HG03139 (cell line): ENCODE measurements around the gene ADCY4.
"Not testable (repeated sequence)": the region's sequence is repeated elsewhere in the genome, so short reads cannot be mapped to it uniquely, and the experiment has no call there.

Experiments
- ATAC-seq: cut with Tn5 transposase; IDR thresholded peaks from one replicate; pipeline ENCODE4 v1.9.1; 2021; ENCODE audit not compliant: unreplicated experiment

The ADCY4 gene

DNA sequence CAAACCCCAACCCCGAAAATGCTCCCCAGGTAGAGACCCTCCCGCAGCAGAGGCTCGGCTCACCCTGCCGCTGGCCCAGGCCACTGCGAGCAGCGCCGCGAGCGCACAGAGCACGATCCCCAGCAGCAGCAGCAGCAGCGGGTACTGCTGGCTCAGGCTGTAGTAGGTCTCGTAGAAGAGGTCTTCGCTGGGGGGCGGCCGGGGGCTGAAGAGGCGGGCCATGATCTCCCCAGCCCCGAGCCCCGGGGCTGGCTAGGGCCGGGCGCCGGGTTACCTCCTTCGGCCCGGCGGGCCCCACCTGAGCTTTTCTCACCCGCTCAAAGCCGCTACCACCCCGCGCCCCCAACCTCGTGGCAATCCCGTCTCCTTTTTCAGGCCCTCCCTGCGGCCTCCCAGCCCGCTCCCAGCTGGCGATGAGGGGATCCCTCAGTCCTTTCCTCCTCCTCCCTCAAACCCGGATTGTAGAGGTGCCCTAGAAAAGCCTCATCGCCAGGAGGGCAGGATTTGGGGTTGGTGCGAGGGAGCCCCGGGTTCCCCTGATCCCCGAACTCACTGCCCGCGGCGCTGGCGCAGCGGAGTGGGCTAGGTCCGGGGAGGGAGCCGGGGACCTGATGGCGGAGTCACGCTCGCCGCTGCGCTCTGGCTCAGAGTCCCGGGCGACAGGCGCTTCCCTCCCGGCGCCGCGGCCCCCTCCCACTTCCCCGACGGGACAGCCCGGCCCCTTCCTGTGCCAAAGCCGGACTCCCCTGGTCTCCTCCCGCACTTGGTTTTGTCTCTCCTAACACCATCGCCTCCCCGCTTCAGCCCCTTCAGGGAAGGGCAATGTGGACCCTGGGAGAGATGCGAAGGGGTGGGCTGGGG lies at the start of gene ADCY4:
Gene ADCY4, minus strand, starts transcription at position 641 of the 861 bp plus-strand sequence. Its CDS starts 419 bp downstream, at position 222.
- ATAC-seq: no peak

DNA sequence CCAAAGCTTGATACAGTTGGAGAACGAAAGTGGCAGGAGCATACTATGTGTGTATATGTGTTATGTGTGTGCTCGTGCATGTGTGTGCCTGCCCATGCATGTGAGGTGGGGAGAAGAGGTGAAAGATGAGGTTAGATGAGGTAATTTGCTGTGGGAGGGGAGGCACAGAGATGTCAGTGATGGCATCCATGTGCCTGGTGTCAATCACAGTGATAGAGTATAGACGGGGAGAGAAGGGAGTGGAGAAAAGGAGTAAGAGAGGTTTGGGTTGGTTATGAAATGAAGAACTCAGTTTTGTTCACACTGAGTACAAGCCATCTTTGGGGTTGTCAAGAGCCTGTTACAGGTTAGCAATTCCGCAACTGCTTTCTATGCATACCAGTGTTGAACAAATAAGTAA lies 49.3 kb upstream of the ADCY4 start:
- ATAC-seq: no peak

DNA sequence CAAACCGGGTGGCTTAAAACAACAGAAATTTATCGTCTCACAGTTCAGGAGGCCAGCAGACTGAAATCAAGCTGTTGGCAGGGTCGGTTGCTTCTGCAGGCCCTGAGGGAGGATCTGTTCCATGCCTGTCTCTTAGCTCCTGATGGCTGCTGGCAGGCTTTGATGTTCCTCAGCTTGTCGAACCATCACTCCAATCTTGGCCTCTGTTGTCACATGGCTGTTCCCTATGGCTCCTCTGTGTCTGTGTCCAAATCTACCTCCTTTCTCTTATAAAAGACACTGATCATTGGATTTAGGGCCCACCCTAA lies 47.1 kb upstream of the ADCY4 start:
- ATAC-seq: no peak

DNA sequence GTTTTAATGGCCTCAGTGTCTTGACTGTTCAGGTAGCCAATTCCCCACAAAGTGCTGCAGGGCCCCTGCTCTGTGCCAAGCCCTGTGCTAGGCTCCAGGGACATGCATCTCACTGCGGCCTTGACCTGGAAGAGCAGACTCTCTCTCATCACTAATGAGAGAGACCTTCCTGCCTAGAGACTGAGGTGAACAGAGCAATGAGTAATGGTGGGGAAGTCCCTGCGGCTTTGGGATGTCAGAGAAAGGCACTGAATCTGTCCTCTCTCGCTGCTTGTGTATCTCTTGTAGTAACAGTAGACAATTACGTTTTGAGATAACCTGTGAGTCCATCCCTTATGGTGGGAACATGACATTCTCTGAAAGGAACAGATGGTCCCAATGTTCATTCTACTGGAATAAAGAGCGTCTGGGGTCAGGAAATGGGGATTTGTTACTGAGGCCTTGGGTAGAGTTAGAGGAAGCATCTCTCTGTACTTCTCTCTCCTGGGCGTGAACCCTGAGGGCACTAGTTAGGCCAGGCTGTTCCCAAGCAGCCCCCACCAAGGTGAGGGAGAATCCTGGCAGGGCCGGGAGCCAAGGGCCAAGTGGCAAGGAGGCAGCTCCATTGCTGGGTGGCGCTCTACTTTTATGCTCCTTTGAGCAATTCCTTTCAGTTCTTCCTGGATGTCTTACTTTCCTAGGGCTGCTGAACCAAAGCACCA lies 46.6 kb upstream of the ADCY4 start:
- no peak for ATAC-seq

DNA sequence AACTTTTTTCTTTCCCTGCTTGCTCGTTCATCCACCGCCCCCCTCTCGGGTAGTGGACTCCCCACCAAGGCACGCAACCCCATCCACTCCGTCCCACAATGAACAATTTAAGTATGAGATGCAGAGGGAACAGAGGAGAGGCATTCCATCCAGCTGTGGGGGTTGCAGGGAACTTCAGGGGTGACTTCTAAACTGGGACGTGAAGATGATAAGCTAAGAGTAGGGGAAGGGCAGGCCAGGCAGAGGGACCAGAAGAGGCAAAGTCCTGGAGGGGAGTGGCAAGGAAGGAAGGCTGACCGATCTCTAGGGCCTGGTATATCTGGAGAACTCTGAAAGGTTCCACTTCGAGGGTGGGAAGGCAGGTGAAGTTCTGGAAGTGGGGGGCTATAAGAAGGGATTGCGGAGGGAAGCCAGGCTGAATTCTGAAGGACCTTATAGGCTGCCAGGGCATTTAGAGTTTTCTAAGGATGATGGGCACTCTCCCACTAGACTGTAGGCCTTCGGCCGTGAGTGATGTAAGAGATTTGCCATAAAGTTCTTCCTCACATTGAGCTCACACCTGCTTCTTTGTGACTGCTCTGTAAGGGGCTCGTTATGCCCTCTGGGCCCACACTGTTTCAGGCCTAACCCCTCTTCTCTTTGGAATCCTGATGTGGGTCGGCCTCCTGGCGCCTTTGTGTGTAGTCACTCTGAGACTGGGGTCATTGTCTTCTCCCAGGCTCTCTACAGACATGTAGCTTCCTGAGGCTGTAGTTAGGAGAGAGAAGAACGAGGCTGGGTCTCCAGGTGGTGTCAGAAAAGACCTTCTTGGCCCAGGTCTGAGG lies 45.2 kb upstream of the ADCY4 start:
- ATAC-seq: no peak

DNA sequence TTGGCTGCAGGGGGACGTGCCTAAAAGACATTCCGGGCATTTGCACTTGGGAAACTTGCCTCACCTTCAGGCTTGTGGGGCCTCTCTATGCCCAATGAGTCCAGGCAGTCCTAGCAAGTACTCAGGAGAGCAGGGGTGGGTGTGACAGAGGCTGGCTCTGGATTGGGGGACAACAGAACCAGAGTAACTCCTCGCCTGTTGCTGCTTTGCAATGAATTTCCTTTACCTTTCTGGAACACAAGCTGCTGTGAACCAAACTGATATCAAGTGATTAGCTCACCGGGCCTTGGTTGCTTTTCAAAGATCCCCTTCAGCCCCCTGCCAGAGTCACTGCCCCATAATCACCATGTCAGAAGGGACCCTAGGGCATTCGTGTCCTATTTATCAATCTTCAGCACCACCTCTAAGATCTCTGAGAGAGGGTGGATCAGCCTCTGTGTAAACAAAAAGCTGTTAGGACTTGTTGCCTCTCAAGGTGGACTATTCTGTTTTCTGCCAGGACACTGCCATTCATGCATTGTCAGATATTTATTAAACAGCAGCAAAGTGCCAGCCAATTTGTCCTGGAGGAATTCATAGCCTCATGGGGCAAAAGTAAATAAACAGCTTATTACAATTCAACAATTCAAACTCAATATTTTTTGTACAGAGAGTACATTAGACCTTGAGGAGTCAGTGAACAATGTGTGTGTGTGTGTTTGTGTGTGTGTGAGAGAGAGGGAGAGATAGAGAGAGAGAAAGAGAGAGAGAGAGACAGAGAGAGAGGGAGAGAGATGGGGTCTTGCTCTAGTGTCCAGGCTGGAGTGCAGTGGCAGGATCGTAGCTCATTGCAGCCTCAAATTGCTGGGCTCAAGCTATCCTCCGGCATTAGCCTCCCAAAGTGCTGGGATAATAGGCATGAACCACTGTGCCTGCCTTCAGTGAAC lies 44.4 kb upstream of the ADCY4 start:
- ATAC-seq: no peak

DNA sequence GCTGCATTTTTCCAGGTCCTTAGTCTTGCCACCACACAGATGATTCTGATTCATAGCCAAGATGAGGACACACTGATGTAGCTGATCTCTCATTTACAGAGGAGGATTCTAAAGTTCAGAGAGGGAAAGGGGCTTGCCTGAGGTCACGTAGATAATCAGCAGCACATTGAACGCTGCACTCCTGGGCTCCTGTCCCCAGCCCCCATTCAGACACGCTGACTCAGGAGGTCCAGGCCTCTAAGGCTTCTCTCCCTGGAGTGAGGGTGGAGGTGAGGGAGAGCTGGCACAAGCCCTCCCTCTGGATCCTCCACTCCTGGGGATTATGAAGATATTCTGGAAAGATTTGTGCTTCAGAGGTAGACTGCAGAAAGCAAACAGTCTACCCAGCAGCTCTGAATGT lies 43.5 kb upstream of the ADCY4 start:
- ATAC-seq: no peak

DNA sequence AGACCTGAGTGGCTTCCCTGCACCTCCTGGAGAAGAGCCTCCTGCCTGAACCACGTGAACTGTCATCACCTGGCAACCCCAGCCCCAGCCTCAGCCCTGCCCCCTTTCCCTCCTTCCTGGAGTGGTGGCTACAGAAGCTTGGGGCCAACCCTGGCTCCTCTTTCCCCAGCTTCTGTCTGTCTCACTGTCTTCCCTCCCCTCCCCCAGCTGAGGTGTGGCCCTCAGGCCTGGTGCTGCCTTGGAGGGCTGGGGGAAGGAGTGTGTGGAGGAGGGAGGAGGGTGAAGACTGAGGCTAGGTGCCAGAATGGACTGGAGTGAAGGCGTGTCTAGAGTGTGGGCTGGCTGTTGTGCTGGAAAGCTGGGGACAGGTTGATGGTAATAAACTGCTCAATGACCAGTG lies 42.8 kb upstream of the ADCY4 start:
- no peak for ATAC-seq

DNA sequence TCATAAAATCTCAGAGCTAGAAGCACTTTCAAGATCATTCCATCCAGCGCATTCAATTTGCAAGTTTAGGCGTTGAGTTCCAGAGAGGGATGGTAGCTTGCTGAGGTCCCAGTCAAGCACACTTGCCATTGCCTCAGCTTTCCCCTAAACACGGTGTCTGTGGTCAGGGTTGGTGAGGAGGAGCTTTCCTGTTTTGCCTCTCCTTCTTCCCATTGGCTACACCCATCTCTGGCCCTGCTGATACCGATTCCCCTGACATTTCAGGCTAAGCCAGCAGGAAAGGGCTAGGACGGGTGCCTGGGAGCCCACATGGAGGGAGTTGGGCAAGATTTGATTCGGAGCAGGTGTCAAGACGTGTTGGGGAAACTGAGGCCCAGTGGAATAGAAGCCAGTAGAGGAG lies 42.3 kb upstream of the ADCY4 start:
- no peak for ATAC-seq

DNA sequence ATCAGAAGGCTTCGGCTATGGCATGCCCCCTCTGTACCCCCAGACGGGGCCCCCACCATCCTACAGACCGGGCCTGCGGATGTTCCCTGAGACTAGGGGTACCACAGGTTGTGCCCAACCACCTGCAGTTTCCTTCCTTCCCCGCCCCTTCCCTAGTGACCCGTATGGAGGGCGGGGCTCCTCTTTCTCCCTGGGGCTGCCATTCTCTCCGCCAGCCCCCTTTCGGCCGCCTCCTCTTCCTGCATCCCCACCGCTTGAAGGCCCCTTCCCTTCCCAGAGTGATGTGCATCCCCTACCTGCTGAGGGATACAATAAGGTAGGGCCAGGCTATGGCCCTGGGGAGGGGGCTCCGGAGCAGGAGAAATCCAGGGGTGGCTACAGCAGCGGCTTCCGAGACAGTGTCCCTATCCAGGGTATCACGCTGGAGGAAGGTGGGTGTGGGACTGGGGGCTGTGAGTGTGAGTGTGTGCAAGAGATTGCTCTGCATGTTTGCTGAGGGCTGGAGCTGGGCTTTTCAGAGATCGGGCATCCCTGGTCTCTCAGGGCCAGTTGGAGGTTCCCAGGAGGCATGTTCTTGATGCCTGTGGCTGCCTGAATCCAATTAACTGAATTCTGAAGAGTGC lies 41.7 kb upstream of the ADCY4 start:
- no peak for ATAC-seq

DNA sequence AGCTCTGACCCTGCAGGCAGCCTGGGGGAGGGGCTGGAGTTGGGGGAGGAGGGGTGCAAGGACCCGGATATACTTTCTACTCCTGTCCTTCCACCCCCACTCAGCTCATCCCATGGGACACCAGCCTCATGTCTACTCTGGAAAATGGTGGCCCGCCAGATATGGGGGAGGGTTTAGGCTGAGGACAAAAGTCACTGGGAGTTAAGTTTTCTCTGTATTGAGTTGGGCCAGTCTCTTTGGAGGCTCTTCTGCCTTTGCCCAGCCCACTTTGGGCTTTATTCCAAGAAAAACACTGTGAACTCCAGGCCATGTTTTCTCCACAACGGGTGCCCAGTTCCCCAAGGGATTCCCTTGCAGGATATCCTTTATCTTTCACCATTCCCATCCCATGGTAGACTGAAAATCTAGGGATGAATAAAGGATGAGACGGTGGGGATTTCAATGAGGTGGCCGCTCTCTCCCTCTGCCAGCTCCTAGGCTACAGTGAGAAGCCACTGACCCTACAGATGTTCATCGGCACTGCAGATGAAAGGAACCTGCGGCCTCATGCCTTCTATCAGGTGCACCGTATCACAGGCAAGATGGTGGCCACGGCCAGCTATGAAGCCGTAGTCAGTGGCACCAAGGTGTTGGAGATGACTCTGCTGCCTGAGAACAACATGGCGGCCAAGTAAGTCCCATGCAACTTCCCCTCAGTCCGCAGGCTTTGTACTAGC lies 38.0 kb upstream of the ADCY4 start:
- ATAC-seq: no peak

DNA sequence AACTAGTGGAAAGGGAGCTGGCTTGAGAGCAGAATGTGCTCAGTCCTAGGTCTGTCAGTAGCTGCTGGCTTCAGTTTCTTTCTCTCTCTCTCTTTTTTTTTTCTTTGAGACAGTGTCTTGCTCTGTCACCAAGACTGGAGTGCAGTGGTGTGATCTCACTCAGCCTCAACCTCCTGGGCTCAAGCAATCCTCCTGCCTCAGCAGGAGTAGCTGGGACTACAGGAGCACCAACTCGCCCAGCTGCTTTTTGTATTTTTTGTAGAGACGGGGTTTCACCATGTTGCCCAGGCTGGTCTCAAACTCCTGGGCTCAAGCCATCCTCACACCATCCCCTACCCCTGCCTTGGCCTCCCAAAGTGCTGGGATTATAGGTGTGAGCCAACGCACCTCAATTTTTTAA lies 36.7 kb upstream of the ADCY4 start:
- ATAC-seq: not testable (repeated sequence)

DNA sequence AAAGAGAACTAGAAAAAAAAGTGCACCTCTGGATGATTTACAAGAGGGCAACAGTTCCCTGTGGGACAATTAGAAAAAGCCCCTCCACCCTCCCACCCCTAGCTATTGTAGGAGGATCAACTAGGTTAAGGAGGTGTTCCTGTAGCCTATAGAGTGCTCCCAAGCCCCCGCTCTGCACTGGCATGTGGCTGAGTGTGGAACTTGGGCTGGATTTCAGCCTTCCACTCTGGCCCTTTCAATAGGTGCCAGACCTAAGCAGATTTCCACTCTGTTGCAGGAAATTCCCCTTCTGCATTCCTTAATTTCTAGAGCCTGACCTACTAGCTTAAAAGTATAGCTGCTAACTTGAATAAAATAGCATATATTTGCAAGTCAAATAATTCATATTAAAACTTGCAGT lies 35.9 kb upstream of the ADCY4 start:
- no peak for ATAC-seq

DNA sequence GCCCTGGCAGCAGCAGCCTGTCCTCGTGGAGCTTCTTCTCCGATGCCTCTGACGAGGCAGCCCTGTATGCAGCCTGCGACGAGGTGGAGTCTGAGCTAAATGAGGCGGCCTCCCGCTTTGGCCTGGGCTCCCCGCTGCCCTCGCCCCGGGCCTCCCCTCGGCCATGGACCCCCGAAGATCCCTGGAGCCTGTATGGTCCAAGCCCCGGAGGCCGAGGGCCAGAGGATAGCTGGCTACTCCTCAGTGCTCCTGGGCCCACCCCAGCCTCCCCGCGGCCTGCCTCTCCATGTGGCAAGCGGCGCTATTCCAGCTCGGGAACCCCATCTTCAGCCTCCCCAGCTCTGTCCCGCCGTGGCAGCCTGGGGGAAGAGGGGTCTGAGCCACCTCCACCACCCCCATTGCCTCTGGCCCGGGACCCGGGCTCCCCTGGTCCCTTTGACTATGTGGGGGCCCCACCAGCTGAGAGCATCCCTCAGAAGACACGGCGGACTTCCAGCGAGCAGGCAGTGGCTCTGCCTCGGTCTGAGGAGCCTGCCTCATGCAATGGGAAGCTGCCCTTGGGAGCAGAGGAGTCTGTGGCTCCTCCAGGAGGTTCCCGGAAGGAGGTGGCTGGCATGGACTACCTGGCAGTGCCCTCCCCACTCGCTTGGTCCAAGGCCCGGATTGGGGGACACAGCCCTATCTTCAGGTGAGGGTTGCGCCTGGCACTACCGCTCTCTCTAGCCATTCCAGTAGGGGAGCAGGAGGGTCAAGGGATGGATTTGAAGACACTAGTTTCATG lies 35.2 kb upstream of the ADCY4 start:
- ATAC-seq: no peak

DNA sequence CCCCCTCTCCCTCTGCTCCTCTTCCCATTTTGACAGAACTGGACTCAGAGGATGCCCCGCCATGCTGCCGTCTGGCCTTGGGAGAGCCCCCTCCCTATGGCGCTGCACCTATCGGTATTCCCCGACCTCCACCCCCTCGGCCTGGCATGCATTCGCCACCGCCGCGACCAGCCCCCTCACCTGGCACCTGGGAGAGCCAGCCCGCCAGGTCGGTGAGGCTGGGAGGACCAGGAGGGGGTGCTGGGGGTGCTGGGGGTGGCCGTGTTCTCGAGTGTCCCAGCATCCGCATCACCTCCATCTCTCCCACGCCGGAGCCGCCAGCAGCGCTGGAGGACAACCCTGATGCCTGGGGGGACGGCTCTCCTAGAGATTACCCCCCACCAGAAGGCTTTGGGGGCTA lies 34.6 kb upstream of the ADCY4 start:
- ATAC-seq: no peak

DNA sequence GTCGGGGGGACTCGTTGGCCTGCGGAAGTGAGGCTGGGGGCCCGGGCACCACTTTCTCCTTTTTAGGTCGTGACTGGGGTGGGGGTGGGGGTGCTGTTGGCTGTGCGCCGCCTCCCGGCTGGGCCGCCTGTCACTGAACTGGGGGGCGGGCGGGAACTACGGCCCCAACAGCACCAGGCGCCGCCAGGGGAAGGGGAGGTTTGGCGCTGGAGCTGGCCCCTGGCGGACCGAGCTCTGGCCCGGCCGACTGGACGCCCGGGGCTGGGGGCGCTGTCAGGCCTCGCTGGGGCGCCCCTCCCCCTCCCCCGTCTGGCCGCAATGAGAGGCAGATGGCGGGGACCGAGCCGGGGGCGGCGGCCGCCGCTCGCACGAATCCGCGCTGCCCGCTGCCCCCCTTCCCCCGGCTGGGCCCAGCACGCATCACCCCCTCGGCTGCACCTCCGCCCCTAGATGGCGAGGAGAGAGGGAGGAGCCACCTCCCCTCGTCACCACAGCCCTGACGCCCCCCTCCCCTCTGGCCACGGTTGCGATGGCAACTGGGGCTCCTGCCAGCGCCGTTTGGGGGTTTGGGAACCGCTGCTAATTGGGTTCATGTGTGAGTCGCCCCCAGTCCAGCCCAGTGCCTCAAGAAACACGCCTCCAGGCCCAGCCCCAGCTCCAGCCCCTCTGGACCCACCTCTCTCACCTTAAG lies 33.8 kb upstream of the ADCY4 start:
- no peak for ATAC-seq

DNA sequence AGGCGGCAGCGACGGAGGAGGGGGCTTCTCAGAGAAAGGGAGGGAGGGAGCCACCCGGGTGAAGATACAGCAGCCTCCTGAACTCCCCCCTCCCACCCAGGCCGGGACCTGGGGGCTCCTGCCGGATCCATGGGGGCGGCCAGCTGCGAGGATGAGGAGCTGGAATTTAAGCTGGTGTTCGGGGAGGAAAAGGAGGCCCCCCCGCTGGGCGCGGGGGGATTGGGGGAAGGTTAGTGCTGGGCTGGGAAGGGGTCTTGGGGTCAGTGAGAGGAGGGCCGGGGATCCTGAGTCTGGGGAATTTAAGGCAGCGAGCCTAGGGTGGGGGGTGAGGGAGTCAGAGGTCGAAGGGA lies 33.3 kb upstream of the ADCY4 start:
- no peak for ATAC-seq

DNA sequence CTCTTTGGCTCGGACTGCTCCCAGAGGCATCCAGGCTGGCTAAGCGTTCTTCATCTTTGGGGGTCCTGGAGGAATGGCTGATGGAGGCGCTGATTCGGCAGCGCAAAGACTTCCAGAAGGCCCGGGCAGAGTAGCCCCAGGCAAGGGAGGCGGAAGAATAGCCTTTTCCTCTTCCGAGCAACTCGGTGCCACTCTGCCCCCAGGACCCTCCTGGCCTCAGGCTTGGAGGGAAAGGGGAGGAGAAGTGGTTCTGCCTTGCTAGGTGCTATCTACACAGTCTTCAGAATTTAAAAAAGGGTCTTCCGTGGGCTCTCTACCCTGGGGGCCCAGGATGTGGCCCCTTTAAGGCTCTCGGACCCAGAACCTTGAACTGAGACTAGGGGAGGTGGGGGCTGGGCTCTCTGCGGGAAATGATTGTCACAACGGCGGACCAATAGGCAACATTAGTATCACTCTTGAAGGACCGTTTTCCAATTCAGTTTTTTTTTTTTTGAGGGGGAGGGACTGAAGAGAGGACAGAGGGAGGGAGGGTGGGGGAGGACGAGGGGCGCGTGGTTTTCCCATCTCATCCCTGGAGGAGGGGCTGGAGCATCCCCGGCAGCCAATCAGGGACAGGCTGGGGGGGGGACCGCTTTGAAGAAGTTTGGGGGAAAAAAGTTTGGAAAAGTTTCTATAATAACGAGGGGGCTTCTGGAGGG lies 32.8 kb upstream of the ADCY4 start, which contains the start of gene NFATC4:
Gene NFATC4, plus strand, starts transcription at position 671 of the 698 bp plus-strand sequence. CDS start 157 bp downstream, outside the sequence.
- ATAC-seq: peak; percentile 1
